OCI-LY3 (cell line): ENCODE data around the gene SELENOK.

Source experiments
- EZH2phosphoT487 ChIP-seq: fragments of 200-600 bp; shearing (Covaris generic); IDR thresholded peaks from 2 replicates; pipeline ENCODE4 v1.6.1; 2018; ENCODE audit warnings: antibody characterized with exemption, mixed run types, low read depth
- TF ChIP-seq, protein P1 (sequence below): fragments of 200-600, 300-600 bp; sonication (generic); IDR thresholded peaks from 2 replicates; pipeline ENCODE4 v1.5.1; 2014; ENCODE audit warnings: antibody characterized with exemption, low read length, low read depth

- TF ChIP-seq, protein P1, sequence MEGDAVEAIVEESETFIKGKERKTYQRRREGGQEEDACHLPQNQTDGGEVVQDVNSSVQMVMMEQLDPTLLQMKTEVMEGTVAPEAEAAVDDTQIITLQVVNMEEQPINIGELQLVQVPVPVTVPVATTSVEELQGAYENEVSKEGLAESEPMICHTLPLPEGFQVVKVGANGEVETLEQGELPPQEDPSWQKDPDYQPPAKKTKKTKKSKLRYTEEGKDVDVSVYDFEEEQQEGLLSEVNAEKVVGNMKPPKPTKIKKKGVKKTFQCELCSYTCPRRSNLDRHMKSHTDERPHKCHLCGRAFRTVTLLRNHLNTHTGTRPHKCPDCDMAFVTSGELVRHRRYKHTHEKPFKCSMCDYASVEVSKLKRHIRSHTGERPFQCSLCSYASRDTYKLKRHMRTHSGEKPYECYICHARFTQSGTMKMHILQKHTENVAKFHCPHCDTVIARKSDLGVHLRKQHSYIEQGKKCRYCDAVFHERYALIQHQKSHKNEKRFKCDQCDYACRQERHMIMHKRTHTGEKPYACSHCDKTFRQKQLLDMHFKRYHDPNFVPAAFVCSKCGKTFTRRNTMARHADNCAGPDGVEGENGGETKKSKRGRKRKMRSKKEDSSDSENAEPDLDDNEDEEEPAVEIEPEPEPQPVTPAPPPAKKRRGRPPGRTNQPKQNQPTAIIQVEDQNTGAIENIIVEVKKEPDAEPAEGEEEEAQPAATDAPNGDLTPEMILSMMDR = no peak
- no peak for TF ChIP-seq EZH2phosphoT487
Measured at GRCh38 chr3:53941184-53941583, 49.5 kb upstream of the SELENOK start.
